Epithelial cell of esophagus (primary cell): ENCODE data around the gene PRPS1.
A peak's percentile ranks its signal among the peaks of the same experiment; 100 is the strongest.

Experiments used
- DNase-seq: peaks from one replicate; pipeline ENCODE4 v3.0.0; 2010; ENCODE audit warnings: low read depth
- H3K4me3 ChIP-seq: 2 replicates; pipeline ENCODE4 v1.5.1; 2011; ENCODE audit warnings: mild to moderate bottlenecking, low read length, control low read depth
- TF ChIP-seq, protein P1 (sequence below): IDR thresholded peaks from 2 replicates; pipeline ENCODE4 v1.5.1; 2011; ENCODE audit warnings: low read depth, mild to moderate bottlenecking, low read length, control low read depth, inconsistent platforms; ENCODE audit not compliant: insufficient read depth; ENCODE audit errors: missing control alignments

The PRPS1 gene

DNA sequence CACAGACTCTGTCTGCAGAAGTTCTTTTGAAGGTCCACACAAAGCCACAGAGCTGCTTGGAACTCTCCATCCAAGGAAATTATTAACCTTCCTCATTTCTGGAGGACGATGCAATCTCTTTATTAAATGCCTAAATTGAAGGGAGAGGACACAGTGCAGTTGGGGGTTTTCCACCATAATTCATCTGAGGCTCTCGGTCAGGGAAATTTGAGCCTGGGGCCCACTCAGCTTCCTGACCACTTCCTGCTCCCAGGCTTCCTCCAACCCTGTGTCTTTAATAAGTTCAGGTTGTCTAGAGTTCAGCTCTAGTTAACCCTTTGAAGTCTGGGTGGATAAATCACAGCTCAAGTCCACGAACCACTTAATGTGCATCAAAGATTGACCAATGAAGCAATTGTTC is 58.5 kb downstream of the PRPS1 start:
- TF ChIP-seq, protein P1, sequence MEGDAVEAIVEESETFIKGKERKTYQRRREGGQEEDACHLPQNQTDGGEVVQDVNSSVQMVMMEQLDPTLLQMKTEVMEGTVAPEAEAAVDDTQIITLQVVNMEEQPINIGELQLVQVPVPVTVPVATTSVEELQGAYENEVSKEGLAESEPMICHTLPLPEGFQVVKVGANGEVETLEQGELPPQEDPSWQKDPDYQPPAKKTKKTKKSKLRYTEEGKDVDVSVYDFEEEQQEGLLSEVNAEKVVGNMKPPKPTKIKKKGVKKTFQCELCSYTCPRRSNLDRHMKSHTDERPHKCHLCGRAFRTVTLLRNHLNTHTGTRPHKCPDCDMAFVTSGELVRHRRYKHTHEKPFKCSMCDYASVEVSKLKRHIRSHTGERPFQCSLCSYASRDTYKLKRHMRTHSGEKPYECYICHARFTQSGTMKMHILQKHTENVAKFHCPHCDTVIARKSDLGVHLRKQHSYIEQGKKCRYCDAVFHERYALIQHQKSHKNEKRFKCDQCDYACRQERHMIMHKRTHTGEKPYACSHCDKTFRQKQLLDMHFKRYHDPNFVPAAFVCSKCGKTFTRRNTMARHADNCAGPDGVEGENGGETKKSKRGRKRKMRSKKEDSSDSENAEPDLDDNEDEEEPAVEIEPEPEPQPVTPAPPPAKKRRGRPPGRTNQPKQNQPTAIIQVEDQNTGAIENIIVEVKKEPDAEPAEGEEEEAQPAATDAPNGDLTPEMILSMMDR: no peak
- no peak for DNase-seq
- no peak overlapping the region for H3K4me3 ChIP-seq

DNA sequence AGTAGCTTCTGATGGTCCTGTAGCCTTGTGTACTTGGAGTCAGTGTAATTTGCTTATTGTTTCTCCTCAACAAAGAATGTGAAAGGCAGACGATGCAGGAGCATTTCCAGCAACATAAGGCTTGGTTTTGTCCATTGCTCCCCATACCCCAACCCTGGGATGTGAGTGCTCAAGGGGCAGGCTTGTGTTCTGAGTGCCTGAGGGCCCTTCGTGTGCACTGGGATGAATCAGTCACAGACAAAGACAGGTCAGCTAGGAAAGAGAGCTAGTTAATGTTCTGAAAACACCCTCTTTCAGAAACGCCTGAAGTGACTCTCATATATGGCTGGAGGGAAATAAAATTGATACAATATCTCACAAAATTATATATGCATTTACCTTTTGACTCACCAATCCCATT is 59.1 kb downstream of the PRPS1 start:
- no peak for DNase-seq
- TF ChIP-seq, protein P1: no peak
- no peak overlapping the region for H3K4me3 ChIP-seq

DNA sequence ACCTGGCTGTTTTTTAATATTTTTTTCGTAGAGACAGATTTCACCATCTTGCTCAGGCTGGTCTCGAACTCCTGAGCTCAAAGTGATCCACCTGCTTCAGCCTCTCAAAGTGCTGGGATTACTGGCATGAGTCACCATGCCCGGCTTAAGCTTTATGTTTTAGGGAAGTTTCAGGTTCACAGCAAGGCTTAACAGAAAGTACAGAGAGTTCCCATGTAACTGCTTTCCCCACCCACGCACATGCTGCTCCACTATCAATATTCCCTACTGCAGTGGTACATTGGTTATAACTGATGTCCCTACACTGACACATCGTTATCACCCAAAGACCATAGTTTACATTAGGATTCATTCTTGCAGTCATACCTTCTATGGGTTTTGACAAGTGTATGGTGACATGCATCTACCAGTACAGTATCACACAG is 62.7 kb downstream of the PRPS1 start:
- H3K4me3 ChIP-seq: no peak overlapping the region
- TF ChIP-seq, protein P1: no peak
- no peak for DNase-seq

DNA sequence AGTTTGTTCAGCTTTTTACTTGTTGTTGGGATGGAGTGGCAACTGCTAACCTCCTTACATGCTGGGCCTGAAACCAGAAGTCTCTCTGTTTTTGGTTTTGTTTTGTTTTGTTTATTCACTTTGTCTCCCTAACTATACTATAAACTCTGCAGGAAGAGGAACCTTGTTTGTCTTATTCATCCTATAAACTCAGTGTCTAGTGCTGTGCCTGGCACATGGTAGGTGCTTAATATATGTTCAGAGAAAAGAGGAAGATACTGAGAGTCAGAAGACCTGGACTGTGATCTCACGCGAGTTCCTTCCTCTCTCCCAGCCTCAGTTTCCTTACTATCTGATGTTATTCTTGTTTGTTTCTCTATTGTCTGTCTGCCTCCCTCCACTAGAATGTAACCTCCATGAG is 71.3 kb downstream of the PRPS1 start:
- DNase-seq: no peak
- TF ChIP-seq, protein P1: no peak

DNA sequence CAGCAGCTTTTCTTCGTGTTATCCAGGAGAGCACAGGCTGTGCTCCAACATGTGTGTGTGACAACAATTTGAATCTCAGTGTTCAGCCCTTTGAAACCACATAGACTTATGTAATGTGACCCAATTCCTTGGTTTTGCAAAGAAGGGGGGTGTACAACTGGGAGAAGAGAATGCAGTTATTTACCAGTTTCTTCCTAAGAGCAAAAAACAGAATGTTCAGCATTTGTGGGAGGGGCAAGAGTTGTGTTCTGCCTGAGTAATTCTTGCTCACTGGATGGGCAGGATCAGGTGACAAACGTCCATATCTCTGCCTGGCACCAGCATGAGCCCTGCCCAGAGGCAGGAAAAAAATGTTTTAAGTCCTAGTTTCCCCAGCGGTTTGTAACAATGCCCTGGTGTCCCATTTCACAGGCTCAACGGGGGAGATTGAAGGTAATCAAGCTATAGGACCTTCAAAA is 72.0 kb downstream of the PRPS1 start:
- TF ChIP-seq, protein P1: no peak
- no peak overlapping the region for H3K4me3 ChIP-seq

More for the DNA sequence above, 71.3 kb downstream of the PRPS1 start:
- H3K4me3 ChIP-seq: no peak overlapping the region

More for the DNA sequence above, 72.0 kb downstream of the PRPS1 start:
- DNase-seq: peak; percentile 62
